BLaER1 (cell line): ENCODE results near the gene ZSCAN9.

Experiments
- H3K27ac ChIP-seq: shearing (Covaris generic); formaldehyde crosslinking; 2 replicates; pipeline ENCODE4 v1.8.1; 2022
- H3K27me3 ChIP-seq: shearing (Covaris generic); formaldehyde crosslinking; 2 replicates; pipeline ENCODE4 v1.8.1; 2022
- H3K36me3 ChIP-seq: shearing (Covaris generic); formaldehyde crosslinking; 2 replicates; pipeline ENCODE4 v1.8.1; 2022
- H3K4me1 ChIP-seq: shearing (Covaris generic); formaldehyde crosslinking; 2 replicates; pipeline ENCODE4 v1.8.1; 2022
- H3K4me2 ChIP-seq: shearing (Covaris generic); formaldehyde crosslinking; 2 replicates; pipeline ENCODE4 v1.8.1; 2022
- H3K4me3 ChIP-seq: shearing (Covaris generic); formaldehyde crosslinking; 2 replicates; pipeline ENCODE4 v1.8.1; 2022
- H3K9ac ChIP-seq: shearing (Covaris generic); formaldehyde crosslinking; 2 replicates; pipeline ENCODE4 v1.8.1; 2022
- H3K9me3 ChIP-seq: shearing (Covaris generic); formaldehyde crosslinking; 2 replicates; pipeline ENCODE4 v1.8.1; 2022
- H4K20me1 ChIP-seq: shearing (Covaris generic); formaldehyde crosslinking; 2 replicates; pipeline ENCODE4 v1.8.1; 2022
- Cebpa-rat ChIP-seq: shearing (Covaris generic); IDR thresholded peaks from 2 replicates; pipeline ENCODE4 v1.8.1; 2022

ZSCAN9 gene

DNA sequence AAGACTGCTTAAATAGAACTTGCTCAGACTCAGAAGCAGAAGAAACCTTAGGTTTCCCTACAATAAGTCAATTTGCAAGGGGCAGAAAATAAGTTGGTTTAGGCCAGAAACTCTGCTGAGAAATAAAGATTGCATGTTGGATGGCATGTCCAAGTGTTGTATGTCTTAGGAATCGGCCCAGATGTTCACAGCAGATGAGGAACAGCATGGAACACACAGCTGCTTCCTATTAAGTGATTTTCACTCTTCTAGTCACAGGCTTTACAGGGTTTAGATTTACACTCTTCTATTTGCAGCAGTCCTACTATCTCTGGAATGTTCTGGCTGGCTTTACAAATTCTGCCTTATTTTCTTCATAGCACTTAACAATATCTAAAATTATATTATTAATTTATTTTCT is 23.8 kb downstream of the ZSCAN9 start:
- TF ChIP-seq Cebpa-rat, result no peak
- Histone ChIP-seq H4K20me1 (no peaks in the 10 kb centered on the region), H3K9me3 (no peaks in the 10 kb centered on the region), H3K9ac (no peak overlapping the region), H3K4me2 (no peak overlapping the region), H3K27ac (no peak overlapping the region), H3K4me3 (no peak overlapping the region), H3K27me3 (no peaks in the 10 kb centered on the region), H3K4me1 (peaks cover 25% of the 10 kb centered on the region), H3K36me3 (peaks cover 57% of the 10 kb centered on the region)

- Histone ChIP-seq H4K20me1 (no peaks in the 10 kb centered on the region), H3K27me3 (no peaks in the 10 kb centered on the region), H3K36me3 (peaks cover 39% of the 10 kb centered on the region), H3K27ac (no peak overlapping the region), H3K4me1 (peaks cover 25% of the 10 kb centered on the region), H3K4me3 (peak overlapping the region; percentile 97), H3K4me2 (peak overlapping the region; percentile 84), H3K9me3 (no peaks in the 10 kb centered on the region), H3K9ac (no peak overlapping the region; the same call in 1 of the 2 replicates)
- TF ChIP-seq Cebpa-rat, result no peak
These were observed 25.7 kb downstream of the ZSCAN9 start for GRCh38 chr6:28250747-28251146.

DNA sequence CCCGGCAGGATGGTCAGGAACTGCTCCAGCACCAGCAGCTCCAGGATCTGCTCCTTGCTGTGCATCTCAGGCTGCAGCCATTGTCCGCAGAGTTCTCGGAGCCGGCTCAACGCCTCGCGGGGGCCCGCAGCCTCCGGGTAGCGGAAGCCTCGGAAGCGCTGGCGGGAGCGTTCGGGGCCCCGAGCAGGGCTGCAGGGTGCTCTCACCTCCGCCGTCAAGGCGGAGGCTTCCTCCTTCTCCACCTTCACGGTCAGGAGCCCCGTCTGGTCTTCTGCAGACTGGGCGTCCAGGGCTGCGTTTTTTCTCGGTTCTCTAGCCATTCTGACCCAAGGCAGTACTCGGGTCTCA is 26.6 kb downstream of the ZSCAN9 start:
- peak overlapping the region; percentile 97 for H3K4me3 ChIP-seq
- no peaks in the 10 kb centered on the region for H3K9me3 ChIP-seq
- no peak for TF ChIP-seq Cebpa-rat
- H3K27ac ChIP-seq, result peak overlapping the region; percentile 70
- H3K4me1 ChIP-seq, result peaks cover 25% of the 10 kb centered on the region
- peaks cover 30% of the 10 kb centered on the region for H3K36me3 ChIP-seq
- H3K9ac ChIP-seq, result peak overlapping the region; percentile 84
- no peaks in the 10 kb centered on the region for H4K20me1 ChIP-seq
- H3K27me3 ChIP-seq, result no peaks in the 10 kb centered on the region
- peak overlapping the region; percentile 84 for H3K4me2 ChIP-seq

- peak within 1 kb of the TSS; percentile 70 for H3K27ac ChIP-seq
- no peaks in the 10 kb centered on the region for H3K27me3 ChIP-seq
- TF ChIP-seq Cebpa-rat, result no peak
- peak within 1 kb of the TSS; percentile 97 for H3K4me3 ChIP-seq
- peaks cover 25% of the 10 kb centered on the region for H3K4me1 ChIP-seq
- no peaks in the 10 kb centered on the region for H3K9me3 ChIP-seq
- peak within 1 kb of the TSS; percentile 84 for H3K4me2 ChIP-seq
- H4K20me1 ChIP-seq, result no peaks in the 10 kb centered on the region
- peak within 1 kb of the TSS; percentile 84 for H3K9ac ChIP-seq
- peaks cover 23% of the 10 kb centered on the region for H3K36me3 ChIP-seq
These were observed 27.2 kb downstream of the ZSCAN9 start, which contains the start of gene ZKSCAN4 for GRCh38 chr6:28252009-28252975. Gene ZKSCAN4, minus strand, starts transcription at chr6:28252269. Its CDS starts 289 bp downstream, at chr6:28251980.

- H3K4me3 ChIP-seq, result no peak overlapping the region
- no peak overlapping the region for H3K27ac ChIP-seq
- H3K9me3 ChIP-seq, result peaks cover 5% of the 10 kb centered on the region
- H3K4me2 ChIP-seq, result no peak overlapping the region
- H4K20me1 ChIP-seq, result no peaks in the 10 kb centered on the region
- TF ChIP-seq Cebpa-rat, result no peak
- H3K4me1 ChIP-seq, result peaks cover 25% of the 10 kb centered on the region
- H3K36me3 ChIP-seq, result peaks cover 5% of the 10 kb centered on the region; the same call in 1 of the 2 replicates
- H3K9ac ChIP-seq, result no peak overlapping the region
- H3K27me3 ChIP-seq, result no peaks in the 10 kb centered on the region
These were observed 29.0 kb downstream of the ZSCAN9 start for GRCh38 chr6:28254121-28254519.

GRCh38 chr6:28257042-28257441 is 32.0 kb downstream of the ZSCAN9 start:
- no peak overlapping the region for H3K27ac ChIP-seq
- H3K36me3 ChIP-seq, result no peaks in the 10 kb centered on the region
- H3K9me3 ChIP-seq, result peaks cover 8% of the 10 kb centered on the region
- no peak overlapping the region for H3K4me3 ChIP-seq
- H3K9ac ChIP-seq, result no peak overlapping the region
- H3K4me2 ChIP-seq, result no peak overlapping the region
- H3K4me1 ChIP-seq, result peaks cover 22% of the 10 kb centered on the region
- H3K27me3 ChIP-seq, result no peaks in the 10 kb centered on the region
- no peaks in the 10 kb centered on the region for H4K20me1 ChIP-seq
- TF ChIP-seq Cebpa-rat, result no peak

- no peaks in the 10 kb centered on the region for H3K36me3 ChIP-seq
- H3K9ac ChIP-seq, result no peak within 1 kb of the TSS
- H3K27me3 ChIP-seq, result no peaks in the 10 kb centered on the region
- no peak within 1 kb of the TSS for H3K27ac ChIP-seq
- H3K4me1 ChIP-seq, result peaks cover 13% of the 10 kb centered on the region
- TF ChIP-seq Cebpa-rat, result no peak
- no peaks in the 10 kb centered on the region for H4K20me1 ChIP-seq
- H3K9me3 ChIP-seq, result peaks cover 8% of the 10 kb centered on the region
- no peak within 1 kb of the TSS for H3K4me3 ChIP-seq
- H3K4me2 ChIP-seq, result no peak within 1 kb of the TSS
These were observed 34.1 kb downstream of the ZSCAN9 start, which contains the start of gene NKAPL for GRCh38 chr6:28258877-28259777. Gene NKAPL, plus strand, starts transcription at chr6:28259297. Its CDS starts 75 bp downstream, at chr6:28259372.

DNA sequence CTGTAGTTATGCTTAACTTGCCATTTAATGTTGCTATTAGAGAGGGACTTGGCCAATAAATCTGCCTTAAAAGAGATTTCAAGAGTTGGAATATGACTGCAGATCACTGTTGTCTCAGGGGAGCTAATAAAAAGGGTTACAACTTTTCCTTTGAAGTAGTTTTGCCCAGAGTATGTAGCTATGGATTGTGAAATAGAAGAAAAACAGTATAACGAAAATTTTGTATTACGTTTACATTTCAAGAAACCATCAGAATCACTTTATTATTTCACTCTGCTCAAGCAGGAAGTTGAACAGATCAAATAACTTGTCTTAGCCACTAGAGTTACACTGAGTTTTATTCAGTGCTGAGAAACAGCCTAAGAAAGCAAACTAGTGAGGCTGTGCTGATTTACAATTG is 38.8 kb downstream of the ZSCAN9 start:
- no peaks in the 10 kb centered on the region for H4K20me1 ChIP-seq
- no peaks in the 10 kb centered on the region for H3K27me3 ChIP-seq
- H3K36me3 ChIP-seq, result no peaks in the 10 kb centered on the region
- no peak overlapping the region for H3K4me2 ChIP-seq
- no peak overlapping the region for H3K9ac ChIP-seq
- peaks cover 5% of the 10 kb centered on the region for H3K9me3 ChIP-seq
- TF ChIP-seq Cebpa-rat, result no peak
- H3K4me3 ChIP-seq, result no peak overlapping the region
- peaks cover 32% of the 10 kb centered on the region for H3K4me1 ChIP-seq
- H3K27ac ChIP-seq, result no peak overlapping the region

- H3K9ac ChIP-seq, result no peak overlapping the region
- TF ChIP-seq Cebpa-rat, result no peak
- no peaks in the 10 kb centered on the region for H3K9me3 ChIP-seq
- H3K4me3 ChIP-seq, result no peak overlapping the region
- H3K36me3 ChIP-seq, result no peaks in the 10 kb centered on the region
- H4K20me1 ChIP-seq, result no peaks in the 10 kb centered on the region
- peaks cover 32% of the 10 kb centered on the region for H3K4me1 ChIP-seq
- no peaks in the 10 kb centered on the region for H3K27me3 ChIP-seq
- H3K4me2 ChIP-seq, result no peak overlapping the region
- H3K27ac ChIP-seq, result no peak overlapping the region
These were observed 39.8 kb downstream of the ZSCAN9 start for GRCh38 chr6:28264834-28265401.
